Breast epithelium (tissue), 3 donors: ENCODE measurements around the gene NBPF15.
"Not testable (repeated sequence)": the region's sequence is repeated elsewhere in the genome, so short reads cannot be mapped to it uniquely, and the experiment has no call there.

Experiments used
- POLR2A ChIP-seq: fragments of 450-650 bp; IDR thresholded peaks from one replicate; pipeline ENCODE4 v1.6.1; 2016; ENCODE audit warnings: antibody characterized with exemption, mild to moderate bottlenecking, moderate library complexity
- POLR2AphosphoS5 ChIP-seq, 3 donors: sonication (generic); formaldehyde crosslinking; IDR thresholded peaks; one replicate each; pipeline ENCODE4 v1.6.1; 2017; ENCODE audit warnings: antibody characterized with exemption in 3 of 3
- TF ChIP-seq, protein P1 (sequence below), 3 donors: fragments of 450-650 bp; IDR thresholded peaks; one replicate each; pipeline ENCODE4 v1.5.1; 2016 to 2017; ENCODE audit warnings: antibody characterized with exemption in 3 of 3, mild to moderate bottlenecking in 3 of 3, moderate library complexity in 3 of 3

DNA sequence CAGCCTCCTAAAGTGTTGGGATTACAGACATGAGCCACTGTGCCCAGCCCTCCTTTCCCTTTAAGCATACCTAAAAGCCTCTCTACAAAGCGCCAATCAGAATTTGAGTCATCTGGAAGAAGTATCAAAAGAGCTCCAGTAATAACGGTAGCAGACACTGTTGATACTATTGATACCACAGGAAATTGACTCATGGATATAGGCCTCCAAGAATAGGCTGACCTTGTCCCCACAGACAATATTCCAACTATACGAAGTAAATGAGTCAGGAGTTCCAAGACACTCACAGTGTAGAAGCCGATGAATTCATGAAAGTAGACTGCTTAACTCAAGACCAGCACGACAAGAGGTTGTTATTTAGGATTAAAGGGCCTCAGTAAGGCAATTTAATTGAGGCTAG is 58.7 kb downstream of the NBPF15 start:
- TF ChIP-seq POLR2A; POLR2AphosphoS5 (IDR thresholded peaks at IDR 0.05): not testable (repeated sequence)
- TF ChIP-seq, protein P1, sequence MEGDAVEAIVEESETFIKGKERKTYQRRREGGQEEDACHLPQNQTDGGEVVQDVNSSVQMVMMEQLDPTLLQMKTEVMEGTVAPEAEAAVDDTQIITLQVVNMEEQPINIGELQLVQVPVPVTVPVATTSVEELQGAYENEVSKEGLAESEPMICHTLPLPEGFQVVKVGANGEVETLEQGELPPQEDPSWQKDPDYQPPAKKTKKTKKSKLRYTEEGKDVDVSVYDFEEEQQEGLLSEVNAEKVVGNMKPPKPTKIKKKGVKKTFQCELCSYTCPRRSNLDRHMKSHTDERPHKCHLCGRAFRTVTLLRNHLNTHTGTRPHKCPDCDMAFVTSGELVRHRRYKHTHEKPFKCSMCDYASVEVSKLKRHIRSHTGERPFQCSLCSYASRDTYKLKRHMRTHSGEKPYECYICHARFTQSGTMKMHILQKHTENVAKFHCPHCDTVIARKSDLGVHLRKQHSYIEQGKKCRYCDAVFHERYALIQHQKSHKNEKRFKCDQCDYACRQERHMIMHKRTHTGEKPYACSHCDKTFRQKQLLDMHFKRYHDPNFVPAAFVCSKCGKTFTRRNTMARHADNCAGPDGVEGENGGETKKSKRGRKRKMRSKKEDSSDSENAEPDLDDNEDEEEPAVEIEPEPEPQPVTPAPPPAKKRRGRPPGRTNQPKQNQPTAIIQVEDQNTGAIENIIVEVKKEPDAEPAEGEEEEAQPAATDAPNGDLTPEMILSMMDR (IDR thresholded peaks at IDR 0.05) = not testable (repeated sequence)
